ENCODE measurements around the gene BRICD5. TPM values are rescaled to one million over a fixed set of nuclear protein-coding genes. Genes with fewer than 3 reads are reported as not detected.

BRICD5 gene
- total and polyA plus RNA-seq, 2 experiments from 2014 or later = 6.2 to 9.9 TPM

DNA sequence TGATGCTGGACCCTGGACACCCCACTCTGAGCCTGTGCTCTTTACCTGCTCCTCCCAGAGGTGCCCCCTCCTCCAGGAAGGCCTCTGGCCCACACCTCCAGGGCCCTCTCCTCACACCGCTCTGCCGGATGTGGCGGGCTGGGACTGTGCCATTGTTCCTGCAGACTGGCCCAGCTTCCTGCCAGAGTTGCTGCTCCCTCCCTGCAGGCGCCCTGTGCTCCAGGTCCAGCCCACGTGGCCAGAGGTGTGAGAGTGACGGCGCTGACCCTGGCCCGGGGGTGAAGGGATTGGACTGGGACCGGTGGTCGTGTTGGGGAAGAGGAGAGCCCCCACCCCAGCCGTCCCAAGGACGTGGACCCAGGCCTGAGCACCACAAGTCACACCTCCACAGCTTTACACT, 18.4 kb upstream of the BRICD5 start:
- peaks cover 40% of the 10 kb centered on the region for H3K79me2 ChIP-seq
- no peaks in the 10 kb centered on the region for H3K9me2 ChIP-seq (replicated peaks; ENCODE audit: insufficient read depth)
- peaks cover 13% of the 10 kb centered on the region for H3K4me1 ChIP-seq (ENCODE audit: insufficient read depth)
- no peak overlapping the region for H3K4me2 ChIP-seq
- H3K27ac ChIP-seq = no peak overlapping the region
- H3K36me3 ChIP-seq (replicated peaks; ENCODE audit: insufficient read depth, low read depth) = no peaks in the 10 kb centered on the region
- TF ChIP-seq, protein P1, sequence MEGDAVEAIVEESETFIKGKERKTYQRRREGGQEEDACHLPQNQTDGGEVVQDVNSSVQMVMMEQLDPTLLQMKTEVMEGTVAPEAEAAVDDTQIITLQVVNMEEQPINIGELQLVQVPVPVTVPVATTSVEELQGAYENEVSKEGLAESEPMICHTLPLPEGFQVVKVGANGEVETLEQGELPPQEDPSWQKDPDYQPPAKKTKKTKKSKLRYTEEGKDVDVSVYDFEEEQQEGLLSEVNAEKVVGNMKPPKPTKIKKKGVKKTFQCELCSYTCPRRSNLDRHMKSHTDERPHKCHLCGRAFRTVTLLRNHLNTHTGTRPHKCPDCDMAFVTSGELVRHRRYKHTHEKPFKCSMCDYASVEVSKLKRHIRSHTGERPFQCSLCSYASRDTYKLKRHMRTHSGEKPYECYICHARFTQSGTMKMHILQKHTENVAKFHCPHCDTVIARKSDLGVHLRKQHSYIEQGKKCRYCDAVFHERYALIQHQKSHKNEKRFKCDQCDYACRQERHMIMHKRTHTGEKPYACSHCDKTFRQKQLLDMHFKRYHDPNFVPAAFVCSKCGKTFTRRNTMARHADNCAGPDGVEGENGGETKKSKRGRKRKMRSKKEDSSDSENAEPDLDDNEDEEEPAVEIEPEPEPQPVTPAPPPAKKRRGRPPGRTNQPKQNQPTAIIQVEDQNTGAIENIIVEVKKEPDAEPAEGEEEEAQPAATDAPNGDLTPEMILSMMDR (IDR thresholded peaks at IDR 0.05; ENCODE audit: poor library complexity) = no peak
- TF ChIP-seq EZH2phosphoT487 (IDR thresholded peaks at IDR 0.05; ENCODE audit: low read depth, severe bottlenecking, unreplicated experiment) = no peak
- no peak for TF ChIP-seq EZH2 (IDR thresholded peaks at IDR 0.05; ENCODE audit: borderline replicate concordance)
- peaks cover 17% of the 10 kb centered on the region for H4K20me1 ChIP-seq (ENCODE audit: insufficient read depth, poor library complexity, severe bottlenecking)
- H2AFZ ChIP-seq = no peak overlapping the region
- DNase-seq (ENCODE audit: low spot score) = no peak
- 96% methylated on average over 12 of the region's 12 CpGs for WGBS (ENCODE audit: low lambda C conversion rate, missing lambda C conversion rate)
- no peaks in the 10 kb centered on the region for H3K27me3 ChIP-seq
- no peaks in the 10 kb centered on the region for H3K9me3 ChIP-seq (ENCODE audit: low read depth)
- H3K4me3 ChIP-seq = no peak overlapping the region

DNA sequence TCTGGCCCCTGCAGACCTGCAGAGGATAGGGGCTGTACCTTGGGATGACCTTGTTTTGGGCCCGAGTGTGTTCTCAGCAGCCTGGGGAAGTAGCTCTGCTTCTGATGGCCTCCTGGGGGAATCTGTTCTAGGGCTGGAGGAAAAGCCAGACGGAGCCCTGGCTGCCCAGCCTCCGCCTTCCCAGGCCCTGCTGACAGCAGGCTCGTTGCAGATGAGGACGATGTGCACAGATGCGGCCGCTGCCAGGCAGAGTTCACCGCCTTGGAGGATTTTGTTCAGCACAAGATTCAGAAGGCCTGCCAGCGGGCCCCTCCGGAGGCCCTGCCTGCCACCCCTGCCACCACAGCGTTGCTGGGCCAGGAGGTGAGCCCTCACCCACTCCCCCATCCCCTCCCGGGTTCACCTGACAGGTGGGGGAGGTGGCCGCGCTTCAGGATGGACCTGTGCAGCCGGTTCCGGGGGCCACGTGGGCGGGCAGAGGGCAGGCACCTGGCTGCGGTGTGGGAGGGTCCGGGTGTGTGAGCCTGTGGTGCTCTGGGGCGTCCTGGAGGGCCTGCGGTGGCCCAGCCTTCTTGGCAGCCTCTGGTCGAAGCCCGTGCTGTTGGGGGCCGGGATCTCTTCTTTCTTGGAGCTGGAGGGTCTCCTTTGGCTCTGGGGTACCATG, 17.6 kb upstream of the BRICD5 start:
- Histone ChIP-seq H3K4me3 (no peak overlapping the region), H2AFZ (no peak overlapping the region), H3K36me3 (replicated peaks; ENCODE audit: insufficient read depth, low read depth) (no peaks in the 10 kb centered on the region), H3K4me2 (no peak overlapping the region), H3K27ac (no peak overlapping the region), H3K79me2 (peaks cover 40% of the 10 kb centered on the region), H3K27me3 (no peaks in the 10 kb centered on the region), H3K9me2 (replicated peaks; ENCODE audit: insufficient read depth) (no peaks in the 10 kb centered on the region), H4K20me1 (ENCODE audit: insufficient read depth, poor library complexity, severe bottlenecking) (peaks cover 17% of the 10 kb centered on the region), H3K4me1 (ENCODE audit: insufficient read depth) (peaks cover 13% of the 10 kb centered on the region), H3K9me3 (ENCODE audit: low read depth) (no peaks in the 10 kb centered on the region)
- DNase-seq (ENCODE audit: low spot score) = no peak
- TF ChIP-seq, protein P1 (IDR thresholded peaks at IDR 0.05; ENCODE audit: poor library complexity) = no peak
- TF ChIP-seq EZH2phosphoT487 (IDR thresholded peaks at IDR 0.05; ENCODE audit: low read depth, severe bottlenecking, unreplicated experiment) (no peak), EZH2 (IDR thresholded peaks at IDR 0.05; ENCODE audit: borderline replicate concordance) (no peak)
- 86% methylated on average over 20 of the region's 25 CpGs for WGBS (ENCODE audit: low lambda C conversion rate, missing lambda C conversion rate)

- Histone ChIP-seq H4K20me1 (ENCODE audit: insufficient read depth, poor library complexity, severe bottlenecking) (peaks cover 17% of the 10 kb centered on the region), H3K79me2 (peaks cover 40% of the 10 kb centered on the region), H3K4me1 (ENCODE audit: insufficient read depth) (peaks cover 13% of the 10 kb centered on the region), H3K9me2 (replicated peaks; ENCODE audit: insufficient read depth) (no peaks in the 10 kb centered on the region), H3K27me3 (no peaks in the 10 kb centered on the region), H2AFZ (no peak overlapping the region), H3K4me3 (no peak overlapping the region), H3K9me3 (ENCODE audit: low read depth) (no peaks in the 10 kb centered on the region), H3K36me3 (replicated peaks; ENCODE audit: insufficient read depth, low read depth) (no peaks in the 10 kb centered on the region), H3K27ac (no peak overlapping the region), H3K4me2 (no peak overlapping the region)
- 90% methylated on average over 6 of the region's 6 CpGs for WGBS (ENCODE audit: low lambda C conversion rate, missing lambda C conversion rate)
- TF ChIP-seq, protein P1 (IDR thresholded peaks at IDR 0.05; ENCODE audit: poor library complexity) = no peak
- TF ChIP-seq EZH2 (IDR thresholded peaks at IDR 0.05; ENCODE audit: borderline replicate concordance) = no peak
- TF ChIP-seq EZH2phosphoT487 (IDR thresholded peaks at IDR 0.05; ENCODE audit: low read depth, severe bottlenecking, unreplicated experiment) = no peak
- no peak for DNase-seq (ENCODE audit: low spot score)
These were observed 16.3 kb upstream of the BRICD5 start for GRCh38 chr16:2226918-2227317.
